Muscle layer of duodenum (tissue), 2 donors: Measurements from ENCODE around the gene ADGRL3.

ENCODE experiments used
- H3K27ac ChIP-seq: one replicate; pipeline ENCODE4 v1.7.0; 2013; ENCODE audit warnings: mild to moderate bottlenecking, low read length
- H3K27me3 ChIP-seq: one replicate; pipeline ENCODE4 v1.7.0; 2013; ENCODE audit warnings: low read depth, mild to moderate bottlenecking, control low read depth, low read length
- H3K36me3 ChIP-seq, 2 donors: one replicate each; pipeline ENCODE4 v1.7.0; 2013; ENCODE audit warnings: low read length in 2 of 2, control low read depth in 1 of 2, mild to moderate bottlenecking in 1 of 2; ENCODE audit not compliant: insufficient read depth in 2 of 2, control insufficient read depth in 1 of 2
- H3K4me1 ChIP-seq, 2 donors: one replicate each; pipeline ENCODE4 v1.7.0; 2013; ENCODE audit warnings: low read length in 2 of 2, mild to moderate bottlenecking in 2 of 2, control low read depth in 1 of 2, moderate library complexity in 1 of 2; ENCODE audit not compliant: insufficient read depth in 2 of 2, control insufficient read depth in 1 of 2
- H3K4me3 ChIP-seq, 2 donors: one replicate each; pipeline ENCODE4 v1.7.0; 2013; ENCODE audit warnings: low read length in 2 of 2, low read depth in 1 of 2, mild to moderate bottlenecking in 1 of 2
- H3K9me3 ChIP-seq, 2 donors: one replicate each; pipeline ENCODE4 v1.7.0; 2013; ENCODE audit warnings: low read length in 2 of 2, control low read depth in 1 of 2, mild to moderate bottlenecking in 1 of 2; ENCODE audit not compliant: control insufficient read depth in 1 of 2
- donor health status: healthy.

ADGRL3 gene

DNA sequence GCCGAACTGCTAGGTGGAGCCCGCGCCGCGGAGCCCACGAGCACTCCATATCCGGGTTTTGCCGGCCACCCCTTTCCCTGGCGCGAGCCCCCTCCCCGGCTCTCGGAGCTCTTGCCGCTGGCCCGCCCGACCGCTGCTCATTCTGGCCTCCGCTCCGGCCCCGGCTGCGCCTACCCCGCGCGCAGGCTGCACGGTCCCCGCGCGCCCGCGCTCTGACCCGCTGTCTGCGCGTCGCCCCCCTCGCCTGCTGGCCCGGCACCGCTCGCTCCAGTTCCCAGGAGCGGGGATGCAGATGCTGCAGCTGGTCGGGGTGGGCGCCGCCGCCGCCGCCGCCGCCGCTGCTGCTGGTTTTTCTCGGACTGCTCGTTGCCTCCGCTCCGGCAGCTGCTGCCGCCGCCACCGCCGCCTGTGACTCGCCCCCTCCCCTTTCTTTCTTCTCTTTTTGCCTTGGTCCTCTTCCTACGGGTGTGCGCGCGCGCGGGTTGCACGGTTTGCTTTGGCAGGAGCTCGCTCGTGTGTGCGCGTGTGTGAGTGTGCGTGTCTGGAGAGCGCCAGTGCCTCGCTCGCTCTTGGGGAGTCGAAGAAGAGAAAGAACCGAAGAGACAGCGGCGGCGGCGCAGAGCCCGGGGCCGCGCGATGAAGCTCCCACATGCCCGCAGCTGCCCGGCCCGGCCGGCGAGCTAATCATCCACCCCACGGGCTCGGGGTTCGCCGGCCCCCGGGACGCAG lies at the start of gene ADGRL3:
TSS of gene ADGRL3 (plus strand) at position 140 of the 729 bp plus-strand sequence.
- H3K4me3 ChIP-seq, result peak within 1 kb of the TSS; percentile 79 to 91
- H3K36me3 ChIP-seq, result no peaks in the 10 kb centered on the region
- peaks cover 31% of the 10 kb centered on the region for H3K27me3 ChIP-seq
- no peaks in the 10 kb centered on the region for H3K9me3 ChIP-seq
- H3K4me1 ChIP-seq, result peaks cover 0 to 35% of the 10 kb centered on the region in 2 donors
- H3K27ac ChIP-seq, result no peak within 1 kb of the TSS

DNA sequence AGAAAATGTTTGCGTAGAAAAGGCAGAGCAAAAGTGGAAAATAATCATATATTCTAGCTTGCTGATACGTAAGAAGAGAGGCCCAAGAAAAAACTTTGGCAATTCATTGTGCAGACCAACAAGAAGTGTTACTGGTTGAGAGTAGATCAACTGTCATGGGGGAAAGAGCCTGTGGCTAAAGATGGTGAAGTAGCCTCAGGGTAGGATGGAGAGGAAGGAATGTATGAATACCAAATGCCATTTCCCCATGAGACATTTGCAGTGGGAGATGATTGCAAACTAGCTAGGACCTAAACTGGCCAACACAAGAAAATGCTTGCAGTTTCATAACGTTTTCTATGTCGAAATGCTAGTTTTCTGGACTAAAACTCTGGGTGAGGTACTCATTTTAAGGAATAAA lies 47.7 kb upstream of the ADGRL3 start:
- H3K27ac ChIP-seq, result no peak overlapping the region
- H3K27me3 ChIP-seq, result no peaks in the 10 kb centered on the region
- H3K4me3 ChIP-seq, result no peak overlapping the region
- H3K36me3 ChIP-seq, result no peaks in the 10 kb centered on the region
- no peaks in the 10 kb centered on the region for H3K4me1 ChIP-seq
- H3K9me3 ChIP-seq, result no peaks in the 10 kb centered on the region

DNA sequence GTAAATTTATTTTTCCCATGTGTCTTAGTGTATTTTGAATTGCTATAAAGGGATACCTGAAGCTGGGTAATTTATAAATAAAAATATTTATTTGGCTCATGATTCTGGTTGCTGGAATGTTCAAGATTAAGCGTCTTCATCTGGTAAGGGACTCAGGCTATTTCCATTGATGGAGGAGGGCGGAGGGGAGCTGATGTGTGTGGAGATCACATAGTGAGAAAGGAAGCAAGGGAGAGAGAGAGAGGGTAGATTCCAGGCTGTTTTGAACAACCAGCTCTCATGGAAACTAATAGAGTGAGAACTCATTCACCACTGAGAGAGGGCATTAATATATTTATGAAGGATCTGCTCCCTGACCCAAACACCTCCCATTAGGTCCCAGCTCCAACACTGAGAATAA lies 39.6 kb upstream of the ADGRL3 start:
- Histone ChIP-seq H3K4me1 (no peaks in the 10 kb centered on the region), H3K4me3 (no peak overlapping the region), H3K36me3 (no peaks in the 10 kb centered on the region), H3K27me3 (no peaks in the 10 kb centered on the region), H3K9me3 (no peaks in the 10 kb centered on the region), H3K27ac (no peak overlapping the region)

DNA sequence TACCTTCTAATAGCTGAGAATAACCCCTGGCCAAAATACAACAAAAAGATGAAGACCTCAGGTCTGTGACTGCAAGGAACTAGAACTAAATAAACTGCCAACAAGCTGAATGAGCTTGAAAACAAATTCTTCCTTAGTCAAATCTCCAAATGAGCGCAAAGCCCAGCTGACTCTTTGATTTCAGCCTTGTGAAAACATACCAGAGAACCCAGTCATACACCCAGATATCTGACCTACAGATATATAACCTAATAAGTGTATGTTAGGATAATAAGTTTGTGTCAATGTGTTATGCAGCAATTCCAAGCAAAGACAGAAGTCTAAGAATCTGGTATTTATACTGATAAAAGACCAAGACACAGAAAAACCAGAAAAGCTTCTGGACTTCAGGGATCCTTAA lies 38.0 kb upstream of the ADGRL3 start:
- Histone ChIP-seq H3K4me1 (no peaks in the 10 kb centered on the region), H3K27ac (no peak overlapping the region), H3K36me3 (no peaks in the 10 kb centered on the region), H3K4me3 (no peak overlapping the region), H3K27me3 (no peaks in the 10 kb centered on the region), H3K9me3 (no peaks in the 10 kb centered on the region)

DNA sequence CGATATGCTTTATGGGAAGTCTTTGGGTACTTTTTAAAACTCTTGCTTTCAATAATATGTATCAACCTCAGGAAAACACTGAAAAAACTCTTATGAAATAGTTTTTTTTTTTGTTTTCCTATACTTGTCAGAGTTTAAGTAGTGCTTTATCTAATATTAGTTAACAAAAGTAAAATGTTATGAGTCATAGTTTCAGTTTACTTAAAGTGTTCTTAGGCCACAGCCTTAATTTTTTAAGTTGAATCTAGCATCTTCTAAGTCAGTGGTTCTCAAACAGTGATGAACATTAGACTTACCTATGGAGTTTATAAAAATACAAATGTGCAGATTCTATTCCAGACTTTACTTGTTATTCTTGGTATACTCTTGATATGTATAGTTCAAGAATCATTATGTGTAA lies 26.3 kb upstream of the ADGRL3 start:
- Histone ChIP-seq H3K27ac (no peak overlapping the region), H3K9me3 (peaks cover 0 to 5% of the 10 kb centered on the region in 2 donors), H3K4me3 (no peak overlapping the region), H3K4me1 (no peaks in the 10 kb centered on the region), H3K36me3 (no peaks in the 10 kb centered on the region), H3K27me3 (no peaks in the 10 kb centered on the region)

DNA sequence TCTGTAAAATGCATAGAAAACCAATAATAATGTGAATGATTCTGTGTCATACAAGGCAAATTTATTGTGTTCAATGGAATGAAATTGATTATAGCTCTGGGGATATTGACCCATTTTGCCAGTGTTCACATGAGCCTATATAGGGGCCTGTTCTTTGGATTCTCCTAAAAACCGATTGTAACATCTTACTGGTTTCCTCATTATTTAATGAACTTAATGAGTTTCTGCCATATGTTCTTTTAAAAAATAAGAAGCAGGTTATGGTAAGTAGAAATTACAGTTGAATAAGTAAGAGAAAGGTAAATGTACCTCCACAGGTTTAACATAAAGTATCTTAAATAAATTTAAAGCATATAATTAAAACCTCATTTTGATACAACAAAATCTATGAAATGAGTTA lies 24.6 kb upstream of the ADGRL3 start:
- H3K36me3 ChIP-seq, result no peaks in the 10 kb centered on the region
- peaks cover 0 to 5% of the 10 kb centered on the region in 2 donors for H3K9me3 ChIP-seq
- no peak overlapping the region for H3K4me3 ChIP-seq
- H3K27me3 ChIP-seq, result no peaks in the 10 kb centered on the region
- no peak overlapping the region for H3K27ac ChIP-seq
- H3K4me1 ChIP-seq, result no peaks in the 10 kb centered on the region

DNA sequence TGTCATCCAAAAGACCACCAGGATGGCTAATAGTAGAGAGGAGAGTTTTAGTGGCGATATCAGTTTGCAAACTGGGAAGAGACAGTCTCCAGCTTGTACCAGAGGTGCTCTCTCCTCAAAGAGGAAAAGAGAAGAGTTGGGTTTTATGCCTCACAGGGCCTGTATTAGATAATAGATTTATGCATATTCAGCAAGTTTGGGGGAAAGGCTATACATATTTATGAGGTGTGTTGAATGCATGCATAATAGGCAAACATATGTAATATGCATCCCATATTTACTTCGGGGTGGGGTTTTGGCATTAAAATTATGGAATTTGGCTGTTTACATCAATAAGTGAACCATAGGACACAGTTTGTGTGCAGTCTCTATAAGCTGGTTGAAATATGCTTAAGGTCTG lies 22.8 kb upstream of the ADGRL3 start:
- Histone ChIP-seq H3K4me1 (no peaks in the 10 kb centered on the region), H3K9me3 (peaks cover 0 to 5% of the 10 kb centered on the region in 2 donors), H3K4me3 (no peak overlapping the region), H3K27ac (no peak overlapping the region), H3K27me3 (no peaks in the 10 kb centered on the region), H3K36me3 (no peaks in the 10 kb centered on the region)

DNA sequence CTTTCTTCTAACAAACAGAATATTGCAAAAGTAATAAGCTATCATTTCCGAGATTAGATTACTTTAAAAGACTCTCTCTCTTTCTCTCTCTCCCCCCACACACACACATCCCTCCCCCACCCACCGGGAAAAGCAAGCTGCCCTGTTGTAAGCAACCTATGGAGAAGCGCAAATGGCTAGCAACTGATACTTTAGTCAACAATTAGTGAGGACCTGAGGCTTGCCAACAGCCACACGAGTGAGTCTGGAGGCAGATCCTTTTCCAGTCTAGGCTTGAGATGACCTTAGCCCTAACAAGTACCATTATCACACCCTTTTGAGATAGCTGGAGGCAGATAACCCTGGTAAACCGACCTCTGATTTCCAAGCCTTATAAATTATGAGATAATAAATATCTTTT lies 19.7 kb upstream of the ADGRL3 start:
- Histone ChIP-seq H3K27ac (no peak overlapping the region), H3K27me3 (no peaks in the 10 kb centered on the region), H3K36me3 (no peaks in the 10 kb centered on the region), H3K4me1 (no peaks in the 10 kb centered on the region), H3K4me3 (no peak overlapping the region), H3K9me3 (peaks cover 0 to 9% of the 10 kb centered on the region in 2 donors)

DNA sequence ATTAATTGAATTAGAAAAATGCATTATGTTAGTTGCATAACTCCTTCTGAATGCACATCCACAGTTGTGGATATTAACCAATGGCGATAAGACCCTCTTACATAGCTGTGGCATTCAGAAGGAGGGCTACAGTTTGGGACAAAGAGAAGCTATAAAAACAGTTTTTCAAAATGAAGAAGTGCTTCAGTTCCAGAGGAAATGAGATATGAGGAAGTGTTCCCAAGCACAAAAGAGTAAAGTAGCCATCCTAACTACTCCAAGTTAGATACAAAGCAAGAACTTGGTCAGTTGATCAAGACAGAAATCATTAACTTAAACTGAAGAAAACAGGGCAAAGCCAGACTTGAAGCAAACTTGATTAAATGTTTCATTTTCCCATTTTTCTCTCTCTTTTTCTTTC lies 17.2 kb upstream of the ADGRL3 start:
- Histone ChIP-seq H3K4me3 (no peak overlapping the region), H3K9me3 (peaks cover 0 to 6% of the 10 kb centered on the region in 2 donors), H3K4me1 (no peaks in the 10 kb centered on the region), H3K27me3 (no peaks in the 10 kb centered on the region), H3K36me3 (no peaks in the 10 kb centered on the region), H3K27ac (no peak overlapping the region)

DNA sequence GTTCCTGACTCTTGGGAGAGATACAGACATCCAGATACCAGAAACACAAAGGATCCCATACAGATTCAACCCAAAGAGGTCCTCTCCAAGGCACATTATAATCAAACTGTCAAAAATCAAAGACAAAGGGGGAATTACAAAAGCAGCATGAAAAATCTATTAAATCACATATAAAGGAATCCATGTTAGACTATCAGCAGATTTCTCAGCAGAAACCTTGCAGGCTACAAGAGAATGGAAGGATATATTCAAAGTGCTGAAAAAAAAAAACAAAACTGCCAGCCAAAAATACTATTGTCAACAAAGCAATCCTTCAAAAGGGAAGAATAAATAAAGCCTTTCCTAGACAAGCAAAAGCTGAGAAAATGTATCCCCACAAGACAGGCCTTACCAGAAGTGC lies 14.8 kb upstream of the ADGRL3 start:
- H3K27ac ChIP-seq, result no peak overlapping the region
- H3K36me3 ChIP-seq, result no peaks in the 10 kb centered on the region
- H3K9me3 ChIP-seq, result peaks cover 0 to 6% of the 10 kb centered on the region in 2 donors
- H3K27me3 ChIP-seq, result no peaks in the 10 kb centered on the region
- H3K4me3 ChIP-seq, result no peak overlapping the region
- no peaks in the 10 kb centered on the region for H3K4me1 ChIP-seq

DNA sequence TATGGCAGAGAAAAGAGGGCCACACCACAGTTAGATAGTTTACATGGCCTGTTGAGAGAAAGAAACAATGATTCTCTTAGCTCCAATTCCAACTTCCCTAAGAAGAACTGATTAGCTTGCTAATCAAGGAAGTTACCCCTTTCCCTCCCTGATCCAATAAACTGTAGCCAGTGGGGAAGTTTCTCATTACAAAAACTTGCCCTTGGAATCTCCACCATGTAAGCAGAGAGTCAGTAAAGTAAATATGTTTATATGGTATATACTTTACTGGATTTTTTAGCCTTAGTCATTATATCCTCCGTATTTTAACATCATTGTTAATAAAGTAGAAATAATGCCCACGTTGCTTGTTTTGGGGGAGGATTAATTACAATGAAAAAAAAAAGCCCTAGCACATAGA lies 7.7 kb upstream of the ADGRL3 start:
- no peaks in the 10 kb centered on the region for H3K9me3 ChIP-seq
- H3K36me3 ChIP-seq, result no peaks in the 10 kb centered on the region
- no peak overlapping the region for H3K27ac ChIP-seq
- no peaks in the 10 kb centered on the region for H3K4me1 ChIP-seq
- no peaks in the 10 kb centered on the region for H3K27me3 ChIP-seq
- H3K4me3 ChIP-seq, result no peak overlapping the region

DNA sequence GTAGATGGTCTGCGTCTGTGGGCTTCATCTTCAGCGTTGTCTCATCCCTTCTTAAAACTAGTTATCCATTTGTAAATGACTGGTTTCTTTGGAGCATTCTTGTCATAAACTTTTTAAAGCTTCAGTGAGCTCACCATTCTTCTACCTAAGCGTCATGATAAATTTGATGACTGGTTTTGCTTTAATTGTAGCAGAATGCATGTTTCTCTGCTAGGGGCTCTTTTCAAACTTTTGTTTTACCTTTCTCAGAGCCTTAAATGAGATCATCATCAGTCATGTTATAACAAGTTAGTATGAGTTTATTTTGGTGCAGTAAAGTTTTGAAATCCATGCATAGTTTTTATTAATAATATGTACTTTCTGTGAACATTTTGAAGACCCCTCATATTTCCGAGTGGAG lies 6.3 kb upstream of the ADGRL3 start:
- H3K4me1 ChIP-seq, result no peaks in the 10 kb centered on the region
- no peaks in the 10 kb centered on the region for H3K9me3 ChIP-seq
- H3K4me3 ChIP-seq, result no peak overlapping the region
- no peaks in the 10 kb centered on the region for H3K27me3 ChIP-seq
- no peaks in the 10 kb centered on the region for H3K36me3 ChIP-seq
- no peak overlapping the region for H3K27ac ChIP-seq
